Measurements from ENCODE around the gene FAR1.

DNA sequence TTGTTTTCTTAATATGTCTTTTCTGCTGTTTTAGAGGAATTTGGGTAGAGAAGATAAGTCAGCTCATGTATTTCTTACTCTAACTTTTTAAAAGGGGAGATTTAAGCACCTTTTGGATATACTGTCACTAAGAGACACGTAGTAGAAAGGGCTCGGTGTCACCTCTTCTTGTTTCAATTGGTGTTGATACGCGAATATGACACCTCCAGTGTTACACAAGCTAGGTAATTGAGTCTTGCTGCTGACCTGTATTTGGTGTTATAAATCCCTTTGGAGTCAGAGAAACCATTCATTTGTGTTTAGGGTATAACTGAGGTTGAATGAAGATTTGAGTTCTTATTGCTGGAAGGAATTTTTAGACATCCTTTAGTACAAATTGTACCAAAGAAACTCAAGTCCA lies 25.6 kb downstream of the FAR1 start:
- TF ChIP-seq MXI1 (IDR thresholded peaks at IDR 0.05; ENCODE audit: borderline replicate concordance, low read depth, low read length) (no peak), POLR2A (IDR thresholded peaks at IDR 0.05; ENCODE audit: low read depth, low read length) (no peak), SMC3 (IDR thresholded peaks at IDR 0.05; ENCODE audit: low read depth, low read length) (no peak)
- TF ChIP-seq, protein P1, sequence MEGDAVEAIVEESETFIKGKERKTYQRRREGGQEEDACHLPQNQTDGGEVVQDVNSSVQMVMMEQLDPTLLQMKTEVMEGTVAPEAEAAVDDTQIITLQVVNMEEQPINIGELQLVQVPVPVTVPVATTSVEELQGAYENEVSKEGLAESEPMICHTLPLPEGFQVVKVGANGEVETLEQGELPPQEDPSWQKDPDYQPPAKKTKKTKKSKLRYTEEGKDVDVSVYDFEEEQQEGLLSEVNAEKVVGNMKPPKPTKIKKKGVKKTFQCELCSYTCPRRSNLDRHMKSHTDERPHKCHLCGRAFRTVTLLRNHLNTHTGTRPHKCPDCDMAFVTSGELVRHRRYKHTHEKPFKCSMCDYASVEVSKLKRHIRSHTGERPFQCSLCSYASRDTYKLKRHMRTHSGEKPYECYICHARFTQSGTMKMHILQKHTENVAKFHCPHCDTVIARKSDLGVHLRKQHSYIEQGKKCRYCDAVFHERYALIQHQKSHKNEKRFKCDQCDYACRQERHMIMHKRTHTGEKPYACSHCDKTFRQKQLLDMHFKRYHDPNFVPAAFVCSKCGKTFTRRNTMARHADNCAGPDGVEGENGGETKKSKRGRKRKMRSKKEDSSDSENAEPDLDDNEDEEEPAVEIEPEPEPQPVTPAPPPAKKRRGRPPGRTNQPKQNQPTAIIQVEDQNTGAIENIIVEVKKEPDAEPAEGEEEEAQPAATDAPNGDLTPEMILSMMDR (conservative IDR thresholded peaks at IDR 0.05; ENCODE audit: low read depth, low read length): no peak
